Measurements from ENCODE around the gene GNA14.

The GNA14 gene

GRCh38 chr9:77469515-77470231 is 178.4 kb downstream of the GNA14 start:
- TF ChIP-seq SUZ12 (IDR thresholded peaks at IDR 0.05; ENCODE audit: extremely low read depth, insufficient read depth, insufficient read length) (no peak), ZNF274 (IDR thresholded peaks at IDR 0.05; ENCODE audit: low read depth, low read length) (no peak), YY1 (IDR thresholded peaks at IDR 0.05; ENCODE audit: insufficient read depth, insufficient read length) (no peak)
- H3K4me1 ChIP-seq (ENCODE audit: insufficient read depth, insufficient read length): no peaks in the 10 kb centered on the region
- DNase-seq (ENCODE audit: low read depth, low spot score): no peak

GRCh38 chr9:77464661-77465060 is 183.5 kb downstream of the GNA14 start:
- H3K9ac ChIP-seq (ENCODE audit: insufficient read length, low read depth): no peak overlapping the region
- no peak overlapping the region for H3K4me3 ChIP-seq (ENCODE audit: insufficient read length, low read depth)
- DNase-seq (ENCODE audit: low read depth, low spot score): no peak
- no peaks in the 10 kb centered on the region for H3K9me3 ChIP-seq (ENCODE audit: insufficient read depth, low read length)
- no peaks in the 10 kb centered on the region for H3K4me1 ChIP-seq (ENCODE audit: insufficient read depth, insufficient read length)
- no peaks in the 10 kb centered on the region for H3K36me3 ChIP-seq (ENCODE audit: insufficient read depth, insufficient read length, low read length)
- TF ChIP-seq ZNF274 (IDR thresholded peaks at IDR 0.05; ENCODE audit: low read depth, low read length): no peak
- TF ChIP-seq YY1 (IDR thresholded peaks at IDR 0.05; ENCODE audit: insufficient read depth, insufficient read length): no peak
- TF ChIP-seq SUZ12 (IDR thresholded peaks at IDR 0.05; ENCODE audit: extremely low read depth, insufficient read depth, insufficient read length): no peak
- no peaks in the 10 kb centered on the region for H3K27me3 ChIP-seq (ENCODE audit: insufficient read depth, insufficient read length)

More at GRCh38 chr9:77469515-77470231, 178.4 kb downstream of the GNA14 start:
- Histone ChIP-seq H3K9me3 (ENCODE audit: insufficient read depth, low read length) (no peaks in the 10 kb centered on the region), H3K9ac (ENCODE audit: insufficient read length, low read depth) (no peak overlapping the region), H3K4me3 (ENCODE audit: insufficient read length, low read depth) (no peak overlapping the region), H3K36me3 (ENCODE audit: insufficient read depth, insufficient read length, low read length) (no peaks in the 10 kb centered on the region), H3K27me3 (ENCODE audit: insufficient read depth, insufficient read length) (no peaks in the 10 kb centered on the region)

GRCh38 chr9:77463151-77463550 is 185.0 kb downstream of the GNA14 start:
- TF ChIP-seq ZNF274 (IDR thresholded peaks at IDR 0.05; ENCODE audit: low read depth, low read length) (no peak), SUZ12 (IDR thresholded peaks at IDR 0.05; ENCODE audit: extremely low read depth, insufficient read depth, insufficient read length) (no peak), YY1 (IDR thresholded peaks at IDR 0.05; ENCODE audit: insufficient read depth, insufficient read length) (no peak)
- Histone ChIP-seq H3K36me3 (ENCODE audit: insufficient read depth, insufficient read length, low read length) (no peaks in the 10 kb centered on the region), H3K9ac (ENCODE audit: insufficient read length, low read depth) (no peak overlapping the region), H3K27me3 (ENCODE audit: insufficient read depth, insufficient read length) (no peaks in the 10 kb centered on the region), H3K4me3 (ENCODE audit: insufficient read length, low read depth) (no peak overlapping the region), H3K9me3 (ENCODE audit: insufficient read depth, low read length) (no peaks in the 10 kb centered on the region), H3K4me1 (ENCODE audit: insufficient read depth, insufficient read length) (no peaks in the 10 kb centered on the region)
- no peak for DNase-seq (ENCODE audit: low read depth, low spot score)

- TF ChIP-seq ZNF274 (IDR thresholded peaks at IDR 0.05; ENCODE audit: low read depth, low read length): no peak
- no peak for TF ChIP-seq SUZ12 (IDR thresholded peaks at IDR 0.05; ENCODE audit: extremely low read depth, insufficient read depth, insufficient read length)
- no peak for TF ChIP-seq YY1 (IDR thresholded peaks at IDR 0.05; ENCODE audit: insufficient read depth, insufficient read length)
- no peak for DNase-seq (ENCODE audit: low read depth, low spot score)
- H3K9me3 ChIP-seq (ENCODE audit: insufficient read depth, low read length): no peaks in the 10 kb centered on the region
- H3K4me1 ChIP-seq (ENCODE audit: insufficient read depth, insufficient read length): no peaks in the 10 kb centered on the region
- H3K4me3 ChIP-seq (ENCODE audit: insufficient read length, low read depth): no peak overlapping the region
- no peak overlapping the region for H3K9ac ChIP-seq (ENCODE audit: insufficient read length, low read depth)
- H3K36me3 ChIP-seq (ENCODE audit: insufficient read depth, insufficient read length, low read length): no peaks in the 10 kb centered on the region
- H3K27me3 ChIP-seq (ENCODE audit: insufficient read depth, insufficient read length): no peaks in the 10 kb centered on the region
These were observed 186.1 kb downstream of the GNA14 start for GRCh38 chr9:77462066-77462465.

GRCh38 chr9:77460938-77461337 is 187.2 kb downstream of the GNA14 start:
- H3K9ac ChIP-seq (ENCODE audit: insufficient read length, low read depth): no peak overlapping the region
- no peaks in the 10 kb centered on the region for H3K9me3 ChIP-seq (ENCODE audit: insufficient read depth, low read length)
- peaks cover 2% of the 10 kb centered on the region for H3K4me1 ChIP-seq (ENCODE audit: insufficient read depth, insufficient read length)
- no peak for TF ChIP-seq YY1 (IDR thresholded peaks at IDR 0.05; ENCODE audit: insufficient read depth, insufficient read length)
- no peak for TF ChIP-seq SUZ12 (IDR thresholded peaks at IDR 0.05; ENCODE audit: extremely low read depth, insufficient read depth, insufficient read length)
- no peak for TF ChIP-seq ZNF274 (IDR thresholded peaks at IDR 0.05; ENCODE audit: low read depth, low read length)
- no peak overlapping the region for H3K4me3 ChIP-seq (ENCODE audit: insufficient read length, low read depth)
- DNase-seq (ENCODE audit: low read depth, low spot score): no peak
- no peaks in the 10 kb centered on the region for H3K27me3 ChIP-seq (ENCODE audit: insufficient read depth, insufficient read length)
- no peaks in the 10 kb centered on the region for H3K36me3 ChIP-seq (ENCODE audit: insufficient read depth, insufficient read length, low read length)

GRCh38 chr9:77457916-77458592 is 190.1 kb downstream of the GNA14 start:
- Histone ChIP-seq H3K4me3 (ENCODE audit: insufficient read length, low read depth) (no peak overlapping the region), H3K36me3 (ENCODE audit: insufficient read depth, insufficient read length, low read length) (no peaks in the 10 kb centered on the region), H3K9me3 (ENCODE audit: insufficient read depth, low read length) (no peaks in the 10 kb centered on the region), H3K4me1 (ENCODE audit: insufficient read depth, insufficient read length) (peaks cover 2% of the 10 kb centered on the region), H3K27me3 (ENCODE audit: insufficient read depth, insufficient read length) (no peaks in the 10 kb centered on the region), H3K9ac (ENCODE audit: insufficient read length, low read depth) (no peak overlapping the region)
- TF ChIP-seq ZNF274 (IDR thresholded peaks at IDR 0.05; ENCODE audit: low read depth, low read length) (no peak), YY1 (IDR thresholded peaks at IDR 0.05; ENCODE audit: insufficient read depth, insufficient read length) (no peak), SUZ12 (IDR thresholded peaks at IDR 0.05; ENCODE audit: extremely low read depth, insufficient read depth, insufficient read length) (no peak)
- DNase-seq (ENCODE audit: low read depth, low spot score): peak; percentile 68

- Histone ChIP-seq H3K36me3 (ENCODE audit: insufficient read depth, insufficient read length, low read length) (no peaks in the 10 kb centered on the region), H3K4me3 (ENCODE audit: insufficient read length, low read depth) (no peak overlapping the region), H3K9ac (ENCODE audit: insufficient read length, low read depth) (no peak overlapping the region), H3K9me3 (ENCODE audit: insufficient read depth, low read length) (no peaks in the 10 kb centered on the region), H3K4me1 (ENCODE audit: insufficient read depth, insufficient read length) (peaks cover 2% of the 10 kb centered on the region), H3K27me3 (ENCODE audit: insufficient read depth, insufficient read length) (no peaks in the 10 kb centered on the region)
- peak; percentile 93 for DNase-seq (ENCODE audit: low read depth, low spot score)
- TF ChIP-seq ZNF274 (IDR thresholded peaks at IDR 0.05; ENCODE audit: low read depth, low read length): no peak
- no peak for TF ChIP-seq SUZ12 (IDR thresholded peaks at IDR 0.05; ENCODE audit: extremely low read depth, insufficient read depth, insufficient read length)
- TF ChIP-seq YY1 (IDR thresholded peaks at IDR 0.05; ENCODE audit: insufficient read depth, insufficient read length): no peak
These were observed 191.2 kb downstream of the GNA14 start for GRCh38 chr9:77456829-77457437.
